Measurements from ENCODE around the gene ITPR2.

DNA sequence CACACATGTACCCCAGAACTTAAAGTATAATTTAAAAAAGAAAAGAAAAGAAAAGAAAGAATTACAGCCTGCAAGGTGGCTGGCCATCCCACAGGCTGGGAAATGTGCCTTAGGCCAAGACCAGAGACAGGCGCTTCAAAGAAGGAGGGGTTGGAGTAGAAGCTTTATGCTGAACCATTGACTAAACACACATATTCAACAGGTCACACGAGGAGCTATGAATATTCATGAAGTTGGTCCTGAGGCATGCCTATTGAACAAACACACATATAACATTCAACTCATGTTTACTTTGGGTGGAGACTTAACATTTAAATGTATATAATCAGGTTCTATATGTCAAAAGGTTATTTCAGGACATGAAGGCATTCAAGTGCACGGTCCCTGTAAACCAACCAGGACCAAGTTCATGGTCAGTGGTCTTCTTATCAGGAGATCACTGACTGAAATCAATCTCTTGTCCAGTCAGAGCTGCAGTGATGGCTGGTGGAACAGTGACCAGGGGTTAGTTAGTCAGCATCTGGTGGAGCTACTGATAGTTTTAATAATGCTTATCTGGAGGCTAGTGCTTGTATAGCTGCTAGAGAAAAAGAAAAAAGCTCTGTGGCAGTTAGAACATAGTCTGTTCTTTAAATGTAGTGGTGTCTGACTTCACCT is 35.6 kb upstream of the ITPR2 start:
- no peak for TF ChIP-seq CTCF (IDR thresholded peaks at IDR 0.05)
- no peak for TF ChIP-seq POLR2A (IDR thresholded peaks at IDR 0.05)

All from adrenal gland (tissue), 5 donors.